ENCODE measurements around the gene CAPN10. TPM values are rescaled to one million over a fixed set of nuclear protein-coding genes. Genes with fewer than 3 reads are reported as not detected.

The CAPN10 gene
- total RNA-seq, 1 donor from 2014 or later: 24.9 TPM

DNA sequence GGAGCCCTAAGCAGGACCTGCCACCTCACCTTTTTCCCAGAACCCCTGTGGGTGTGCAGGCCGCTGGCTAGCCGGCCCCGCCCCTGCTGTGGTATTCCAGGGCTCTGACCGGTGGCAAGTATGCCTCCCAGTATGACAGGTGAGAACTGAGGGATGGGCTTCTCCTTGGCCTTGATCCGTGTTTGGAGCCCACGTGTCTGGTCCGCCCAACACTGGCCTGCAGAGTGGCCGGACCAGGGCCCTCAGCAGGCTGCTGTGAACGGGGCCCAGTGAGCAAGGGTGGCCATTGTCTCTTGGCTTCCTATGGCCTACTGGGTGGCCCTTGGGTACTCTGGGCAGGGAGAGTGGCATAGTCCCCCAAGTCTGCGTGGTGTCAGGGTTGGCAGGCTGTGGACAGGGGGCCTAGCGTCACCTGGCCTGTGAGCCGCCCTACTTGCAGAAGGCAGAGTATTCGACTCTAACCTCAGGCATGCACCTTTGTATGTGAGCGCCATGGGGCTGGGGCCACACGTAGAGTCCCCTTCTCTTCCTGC, 16.5 kb upstream of the CAPN10 start:
- Mint-ChIP-seq H3K27ac (ENCODE audit: unreplicated experiment) (no peak overlapping the region), H3K36me3 (ENCODE audit: low read depth, unreplicated experiment) (no peaks in the 10 kb centered on the region), H3K4me1 (ENCODE audit: low read depth, unreplicated experiment) (peaks cover 11% of the 10 kb centered on the region), H3K27me3 (ENCODE audit: low read depth, unreplicated experiment) (no peaks in the 10 kb centered on the region), H3K4me3 (ENCODE audit: unreplicated experiment) (no peak overlapping the region), H3K9me3 (ENCODE audit: unreplicated experiment) (no peaks in the 10 kb centered on the region)
- Histone ChIP-seq H3K79me2 (ENCODE audit: insufficient read depth, low read length) (peaks cover 7% of the 10 kb centered on the region), H3K9me3 (ENCODE audit: insufficient read depth, low read depth, low read length) (no peaks in the 10 kb centered on the region), H3K27ac (ENCODE audit: low read depth, low read length) (no peak overlapping the region), H3K4me1 (ENCODE audit: insufficient read depth, low read length) (peaks cover 24% of the 10 kb centered on the region), H4K20me1 (ENCODE audit: insufficient read depth, low read length) (peaks cover 25% of the 10 kb centered on the region), H3K4me2 (ENCODE audit: low read length) (peak overlapping the region; percentile 86), H3K36me3 (ENCODE audit: insufficient read depth, low read length) (no peaks in the 10 kb centered on the region), H3K4me3 (ENCODE audit: insufficient read depth, low read depth, low read length) (no peak overlapping the region), H2AFZ (ENCODE audit: low read depth, low read length) (no peak overlapping the region), H3K27me3 (ENCODE audit: insufficient read depth, low read length) (no peaks in the 10 kb centered on the region), H3K9ac (ENCODE audit: low read length) (no peak overlapping the region)
- no peak for TF ChIP-seq EZH2 (IDR thresholded peaks at IDR 0.05; ENCODE audit: insufficient read depth, low read length)
- TF ChIP-seq, protein P1, sequence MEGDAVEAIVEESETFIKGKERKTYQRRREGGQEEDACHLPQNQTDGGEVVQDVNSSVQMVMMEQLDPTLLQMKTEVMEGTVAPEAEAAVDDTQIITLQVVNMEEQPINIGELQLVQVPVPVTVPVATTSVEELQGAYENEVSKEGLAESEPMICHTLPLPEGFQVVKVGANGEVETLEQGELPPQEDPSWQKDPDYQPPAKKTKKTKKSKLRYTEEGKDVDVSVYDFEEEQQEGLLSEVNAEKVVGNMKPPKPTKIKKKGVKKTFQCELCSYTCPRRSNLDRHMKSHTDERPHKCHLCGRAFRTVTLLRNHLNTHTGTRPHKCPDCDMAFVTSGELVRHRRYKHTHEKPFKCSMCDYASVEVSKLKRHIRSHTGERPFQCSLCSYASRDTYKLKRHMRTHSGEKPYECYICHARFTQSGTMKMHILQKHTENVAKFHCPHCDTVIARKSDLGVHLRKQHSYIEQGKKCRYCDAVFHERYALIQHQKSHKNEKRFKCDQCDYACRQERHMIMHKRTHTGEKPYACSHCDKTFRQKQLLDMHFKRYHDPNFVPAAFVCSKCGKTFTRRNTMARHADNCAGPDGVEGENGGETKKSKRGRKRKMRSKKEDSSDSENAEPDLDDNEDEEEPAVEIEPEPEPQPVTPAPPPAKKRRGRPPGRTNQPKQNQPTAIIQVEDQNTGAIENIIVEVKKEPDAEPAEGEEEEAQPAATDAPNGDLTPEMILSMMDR (IDR thresholded peaks at IDR 0.05; ENCODE audit: insufficient read depth, low read depth, low read length): no peak
- FAIRE-seq: no peak
- no peak for DNase-seq (ENCODE audit: low read depth)

DNA sequence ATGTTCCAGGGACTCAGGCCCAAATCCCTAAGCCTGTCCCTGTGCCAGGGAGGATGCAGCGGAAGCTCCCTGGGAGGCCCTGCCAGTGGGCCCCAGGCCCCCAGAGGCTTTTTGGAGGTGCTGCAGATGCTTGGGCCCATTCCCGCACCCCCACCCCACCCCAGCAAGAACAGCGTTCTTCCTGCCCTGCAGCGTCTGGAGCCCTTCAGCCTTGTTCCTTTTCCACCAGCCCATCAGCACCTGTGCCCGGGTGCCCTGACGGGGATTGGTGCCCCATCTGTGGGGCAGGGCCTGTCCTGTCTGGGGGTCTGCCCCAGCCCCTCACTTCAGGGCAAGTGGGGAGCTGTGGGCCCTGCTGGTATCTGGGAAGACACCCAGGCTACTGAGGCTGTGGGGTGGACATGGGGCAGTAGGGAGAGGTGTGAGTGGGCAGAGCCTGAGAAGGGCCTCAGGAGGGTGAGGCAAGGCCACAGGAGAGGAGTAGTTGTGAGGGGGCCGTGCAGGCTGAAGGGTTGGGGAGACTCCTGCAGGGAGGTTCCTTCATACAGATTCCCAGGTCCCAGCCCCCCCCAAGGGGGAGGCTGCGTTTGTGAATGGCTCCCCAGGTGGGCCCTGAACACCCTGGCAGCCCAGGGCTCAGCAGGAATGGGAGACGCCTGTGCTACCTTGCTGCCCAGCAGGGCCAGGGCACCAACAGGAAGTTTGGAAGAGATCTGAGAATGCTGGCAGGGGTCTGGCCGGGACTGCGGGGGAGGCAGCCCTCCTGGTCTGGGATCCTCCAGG, 15.8 kb upstream of the CAPN10 start:
- no peaks in the 10 kb centered on the region for H3K27me3 Mint-ChIP-seq (ENCODE audit: low read depth, unreplicated experiment)
- Histone ChIP-seq H3K4me1 (ENCODE audit: insufficient read depth, low read length) (peaks cover 21% of the 10 kb centered on the region), H3K4me2 (ENCODE audit: low read length) (no peak overlapping the region), H4K20me1 (ENCODE audit: insufficient read depth, low read length) (peaks cover 25% of the 10 kb centered on the region), H3K27me3 (ENCODE audit: insufficient read depth, low read length) (no peaks in the 10 kb centered on the region), H3K36me3 (ENCODE audit: insufficient read depth, low read length) (no peaks in the 10 kb centered on the region), H2AFZ (ENCODE audit: low read depth, low read length) (no peak overlapping the region), H3K4me3 (ENCODE audit: insufficient read depth, low read depth, low read length) (no peak overlapping the region), H3K9ac (ENCODE audit: low read length) (no peak overlapping the region), H3K79me2 (ENCODE audit: insufficient read depth, low read length) (peaks cover 7% of the 10 kb centered on the region), H3K9me3 (ENCODE audit: insufficient read depth, low read depth, low read length) (no peaks in the 10 kb centered on the region), H3K27ac (ENCODE audit: low read depth, low read length) (no peak overlapping the region)
- H3K4me3 Mint-ChIP-seq (ENCODE audit: unreplicated experiment): no peak overlapping the region
- no peaks in the 10 kb centered on the region for H3K36me3 Mint-ChIP-seq (ENCODE audit: low read depth, unreplicated experiment)
- FAIRE-seq (no peak), DNase-seq (ENCODE audit: low read depth) (no peak)
- H3K4me1 Mint-ChIP-seq (ENCODE audit: low read depth, unreplicated experiment): peaks cover 9% of the 10 kb centered on the region
- no peaks in the 10 kb centered on the region for H3K9me3 Mint-ChIP-seq (ENCODE audit: unreplicated experiment)
- TF ChIP-seq, protein P1 (IDR thresholded peaks at IDR 0.05; ENCODE audit: insufficient read depth, low read depth, low read length): no peak
- TF ChIP-seq EZH2 (IDR thresholded peaks at IDR 0.05; ENCODE audit: insufficient read depth, low read length): no peak
- no peak overlapping the region for H3K27ac Mint-ChIP-seq (ENCODE audit: unreplicated experiment)
